ENCODE data around the gene SREBF2. TPM values are rescaled to one million over a fixed set of nuclear protein-coding genes. Genes with fewer than 3 reads are reported as not detected.
"Not testable (repeated sequence)": the region's sequence is repeated elsewhere in the genome, so short reads cannot be mapped to it uniquely, and the experiment has no call there.

The SREBF2 gene
- total RNA-seq, 1 experiment from 2014 or later, result 103 TPM

GRCh38 chr22:41844036-41844435 is 11.1 kb downstream of the SREBF2 start:
- peaks cover 24% of the 10 kb centered on the region for H3K4me1 ChIP-seq
- no peak overlapping the region for H3K27ac ChIP-seq
- H3K4me3 ChIP-seq, result no peak overlapping the region
- H3K9me3 ChIP-seq (replicated peaks), result no peaks in the 10 kb centered on the region
- H3K27me3 ChIP-seq, result no peaks in the 10 kb centered on the region
- peaks cover 37% of the 10 kb centered on the region for H3K36me3 ChIP-seq
- DNase-seq, result no peak

- peak in 1 of 2 experiments; percentile 20 for DNase-seq
- no peak overlapping the region for H3K27ac ChIP-seq
- H3K4me1 ChIP-seq, result peaks cover 24% of the 10 kb centered on the region
- H3K4me3 ChIP-seq, result no peak overlapping the region
- H3K27me3 ChIP-seq, result no peaks in the 10 kb centered on the region
- peaks cover 36% of the 10 kb centered on the region for H3K36me3 ChIP-seq
- H3K9me3 ChIP-seq (replicated peaks), result no peaks in the 10 kb centered on the region
Measured at GRCh38 chr22:41844513-41844912, 11.6 kb downstream of the SREBF2 start.

GRCh38 chr22:41845380-41846267 is 12.7 kb downstream of the SREBF2 start:
- H3K36me3 ChIP-seq, result peaks cover 34% of the 10 kb centered on the region
- no peaks in the 10 kb centered on the region for H3K27me3 ChIP-seq
- H3K9me3 ChIP-seq (replicated peaks), result no peaks in the 10 kb centered on the region
- peak in 1 of 2 experiments; percentile 34 for DNase-seq
- H3K4me1 ChIP-seq, result peaks cover 24% of the 10 kb centered on the region
- no peak overlapping the region for H3K4me3 ChIP-seq
- H3K27ac ChIP-seq, result peak overlapping the region; percentile 34

GRCh38 chr22:41846268-41846987 is 13.5 kb downstream of the SREBF2 start:
- Histone ChIP-seq H3K4me3 (no peak overlapping the region), H3K27me3 (no peaks in the 10 kb centered on the region), H3K27ac (peak overlapping the region; percentile 34), H3K9me3 (replicated peaks) (no peaks in the 10 kb centered on the region), H3K4me1 (peaks cover 24% of the 10 kb centered on the region), H3K36me3 (peaks cover 27% of the 10 kb centered on the region)
- DNase-seq, result peak in 1 of 2 experiments; percentile 60

- DNase-seq, result peak in 1 of 2 experiments; percentile 20
- peaks cover 20% of the 10 kb centered on the region for H3K36me3 ChIP-seq
- no peak overlapping the region; the same call in 1 of the 2 replicates for H3K27ac ChIP-seq
- no peak overlapping the region for H3K4me3 ChIP-seq
- H3K9me3 ChIP-seq (replicated peaks), result no peaks in the 10 kb centered on the region
- no peaks in the 10 kb centered on the region for H3K27me3 ChIP-seq
- peaks cover 24% of the 10 kb centered on the region for H3K4me1 ChIP-seq
Measured at GRCh38 chr22:41847300-41847699, 14.4 kb downstream of the SREBF2 start.

GRCh38 chr22:41848468-41848867 is 15.6 kb downstream of the SREBF2 start:
- Histone ChIP-seq H3K9me3 (replicated peaks) (no peaks in the 10 kb centered on the region), H3K27me3 (no peaks in the 10 kb centered on the region), H3K4me1 (peaks cover 24% of the 10 kb centered on the region), H3K27ac (no peak overlapping the region), H3K36me3 (peaks cover 10% of the 10 kb centered on the region), H3K4me3 (no peak overlapping the region)
- DNase-seq, result no peak

GRCh38 chr22:41856469-41856868 is 23.6 kb downstream of the SREBF2 start:
- Histone ChIP-seq H3K27me3 (no peaks in the 10 kb centered on the region), H3K4me1 (peaks cover 3% of the 10 kb centered on the region; the same call in 1 of the 2 replicates), H3K27ac (no peak overlapping the region), H3K9me3 (replicated peaks) (no peaks in the 10 kb centered on the region), H3K36me3 (no peaks in the 10 kb centered on the region), H3K4me3 (no peak overlapping the region)
- no peak for DNase-seq

GRCh38 chr22:41857155-41857859 is 24.4 kb downstream of the SREBF2 start:
- H3K36me3 ChIP-seq, result no peaks in the 10 kb centered on the region
- peak; percentile 61 to 73 for DNase-seq
- H3K9me3 ChIP-seq (replicated peaks), result no peaks in the 10 kb centered on the region
- H3K4me3 ChIP-seq, result no peak overlapping the region
- H3K27me3 ChIP-seq, result no peaks in the 10 kb centered on the region
- no peak overlapping the region for H3K27ac ChIP-seq
- peaks cover 3% of the 10 kb centered on the region; the same call in 1 of the 2 replicates for H3K4me1 ChIP-seq

- no peaks in the 10 kb centered on the region for H3K27me3 ChIP-seq
- H3K36me3 ChIP-seq, result no peaks in the 10 kb centered on the region; the same call in 1 of the 2 replicates
- peaks cover 3% of the 10 kb centered on the region; the same call in 1 of the 2 replicates for H3K4me1 ChIP-seq
- H3K4me3 ChIP-seq, result no peak overlapping the region
- H3K27ac ChIP-seq, result no peak overlapping the region
- DNase-seq, result no peak
- H3K9me3 ChIP-seq (replicated peaks), result no peaks in the 10 kb centered on the region
Measured at GRCh38 chr22:41857860-41858199, 24.9 kb downstream of the SREBF2 start.

- H3K4me3 ChIP-seq, result no peak overlapping the region
- 0 out of 2 replicates have a peak, but pooled peaks cover 3% of the 10 kb centered on the region for H3K4me1 ChIP-seq
- no peak overlapping the region for H3K27ac ChIP-seq
- H3K9me3 ChIP-seq (replicated peaks), result no peaks in the 10 kb centered on the region
- no peak for DNase-seq
- no peaks in the 10 kb centered on the region for H3K27me3 ChIP-seq
- peaks cover 3% of the 10 kb centered on the region; the same call in 1 of the 2 replicates for H3K36me3 ChIP-seq
Measured at GRCh38 chr22:41862160-41862529, 29.2 kb downstream of the SREBF2 start.

GRCh38 chr22:41862530-41863266 is 29.8 kb downstream of the SREBF2 start:
- no peak overlapping the region for H3K27ac ChIP-seq

GRCh38 chr22:41863472-41863871 is 30.6 kb downstream of the SREBF2 start:
- no peak for DNase-seq
- Histone ChIP-seq H3K9me3 (replicated peaks) (no peaks in the 10 kb centered on the region), H3K4me3 (no peak overlapping the region), H3K4me1 (no peaks in the 10 kb centered on the region), H3K36me3 (peaks cover 11% of the 10 kb centered on the region; the same call in 1 of the 2 replicates), H3K27me3 (no peaks in the 10 kb centered on the region), H3K27ac (no peak overlapping the region)

More at GRCh38 chr22:41862530-41863266, 29.8 kb downstream of the SREBF2 start:
- H3K9me3 ChIP-seq (replicated peaks), result no peaks in the 10 kb centered on the region
- H3K27me3 ChIP-seq, result no peaks in the 10 kb centered on the region
- H3K36me3 ChIP-seq, result peaks cover 6% of the 10 kb centered on the region; the same call in 1 of the 2 replicates
- H3K4me1 ChIP-seq, result no peaks in the 10 kb centered on the region
- H3K4me3 ChIP-seq, result no peak overlapping the region
- no peak for DNase-seq

GRCh38 chr22:41868556-41868955 is 35.7 kb downstream of the SREBF2 start:
- Histone ChIP-seq H3K9me3 (replicated peaks) (no peaks in the 10 kb centered on the region), H3K4me3 (no peak overlapping the region), H3K27me3 (no peaks in the 10 kb centered on the region), H3K36me3 (peaks cover 45% of the 10 kb centered on the region), H3K27ac (no peak overlapping the region), H3K4me1 (no peaks in the 10 kb centered on the region)
- DNase-seq, result no peak

GRCh38 chr22:41870081-41870480 is 37.2 kb downstream of the SREBF2 start:
- peaks cover 54% of the 10 kb centered on the region for H3K36me3 ChIP-seq
- H3K27ac ChIP-seq; DNase-seq; H3K4me1 ChIP-seq; H3K4me3 ChIP-seq; H3K9me3 ChIP-seq (replicated peaks); H3K27me3 ChIP-seq: not testable (repeated sequence)

Measured in SJCRH30 (cell line).